ENCODE measurements around the gene APH1B. TPM values are rescaled to one million over a fixed set of nuclear protein-coding genes. Genes with fewer than 3 reads are reported as not detected.

Gene APH1B
- total RNA-seq, 1 experiment from 2014 or later, result 14.0 TPM

- H3K27ac ChIP-seq (ENCODE audit: low read length), result no peak overlapping the region
- intact Hi-C loops (cut with micrococcal nuclease; ENCODE audit: unreplicated experiment) (no loop called here), in situ Hi-C loops (cut with HindIII; ENCODE audit: low pct_unique_long_range_greater_than_20kb, low sequenced_read_pairs) (no loop called here)
- ATAC-seq, result no peak
- ChIA-PET POLR2A (no interaction called here), CTCF (no interaction called here)
- DNase-seq (ENCODE audit: low read depth, low spot score), result no peak
- BruUV-seq (replicated peaks), result no TSS peak
- H3K27me3 ChIP-seq (ENCODE audit: control insufficient read depth, insufficient read depth, low read length), result peaks cover 4% of the 10 kb centered on the region; the same call in 1 of the 2 replicates
- TF ChIP-seq SIN3A (IDR thresholded peaks at IDR 0.05; ENCODE audit: borderline replicate concordance, insufficient read depth, low read depth, low read length) (no peak), TCF7L2 (IDR thresholded peaks at IDR 0.05; ENCODE audit: low read depth, low read length) (no peak)
- no peaks in the 10 kb centered on the region for H3K36me3 ChIP-seq (ENCODE audit: control insufficient read depth, insufficient read depth, low read length)
- no peak overlapping the region for H3K4me3 ChIP-seq (ENCODE audit: low read depth in 2 of 2, low read length in 2 of 2)
- H3K9me3 ChIP-seq (ENCODE audit: control insufficient read depth, insufficient read depth, low read depth, low read length), result no peaks in the 10 kb centered on the region
- H3K4me1 ChIP-seq (ENCODE audit: control insufficient read depth, insufficient read depth, low read length), result no peaks in the 10 kb centered on the region
These were observed 69.9 kb downstream of the APH1B start for GRCh38 chr15:63347074-63347857.

- intact Hi-C loops (cut with micrococcal nuclease; ENCODE audit: unreplicated experiment), result no loop called here
- H3K36me3 ChIP-seq (ENCODE audit: control insufficient read depth, insufficient read depth, low read length), result no peaks in the 10 kb centered on the region
- POLR2A ChIA-PET, result no interaction called here
- no peaks in the 10 kb centered on the region for H3K9me3 ChIP-seq (ENCODE audit: control insufficient read depth, insufficient read depth, low read depth, low read length)
- DNase-seq (ENCODE audit: low read depth, low spot score), result no peak
- no peak for ATAC-seq
- no peak overlapping the region for H3K27ac ChIP-seq (ENCODE audit: low read length)
- no peak for TF ChIP-seq POLR2AphosphoS5 (IDR thresholded peaks at IDR 0.05; ENCODE audit: low read depth, low read length)
- no peak for TF ChIP-seq REST (IDR thresholded peaks at IDR 0.05; ENCODE audit: insufficient read depth in 1 of 2, low read depth in 2 of 2, low read length in 1 of 2)
- TF ChIP-seq TCF7L2 (IDR thresholded peaks at IDR 0.05; ENCODE audit: low read depth, low read length), result no peak
- TF ChIP-seq CTCF (IDR thresholded peaks at IDR 0.05), result no peak
- no peak for TF ChIP-seq SIN3A (IDR thresholded peaks at IDR 0.05; ENCODE audit: borderline replicate concordance, insufficient read depth, low read depth, low read length)
- peaks cover 4% of the 10 kb centered on the region; the same call in 1 of the 2 replicates for H3K27me3 ChIP-seq (ENCODE audit: control insufficient read depth, insufficient read depth, low read length)
- in situ Hi-C loops (cut with HindIII; ENCODE audit: low pct_unique_long_range_greater_than_20kb, low sequenced_read_pairs), result no loop called here
- no TSS peak for BruUV-seq (replicated peaks)
- CTCF ChIA-PET, result no interaction called here
- no peak overlapping the region for H3K4me3 ChIP-seq (ENCODE audit: low read depth in 2 of 2, low read length in 2 of 2)
- H3K4me1 ChIP-seq (ENCODE audit: control insufficient read depth, insufficient read depth, low read length), result no peaks in the 10 kb centered on the region
These were observed 71.0 kb downstream of the APH1B start for GRCh38 chr15:63348392-63348791.

GRCh38 chr15:63349156-63349555 lies 71.8 kb downstream of the APH1B start:
- H3K27ac ChIP-seq (ENCODE audit: low read length), result no peak overlapping the region
- no TSS peak for BruUV-seq (replicated peaks)
- POLR2A ChIA-PET, result no interaction called here
- no peaks in the 10 kb centered on the region for H3K9me3 ChIP-seq (ENCODE audit: control insufficient read depth, insufficient read depth, low read depth, low read length)
- in situ Hi-C loops (cut with HindIII; ENCODE audit: low pct_unique_long_range_greater_than_20kb, low sequenced_read_pairs) (no loop called here), intact Hi-C loops (cut with micrococcal nuclease; ENCODE audit: unreplicated experiment) (no loop called here)
- no peak overlapping the region for H3K4me3 ChIP-seq (ENCODE audit: low read depth in 2 of 2, low read length in 2 of 2)
- TF ChIP-seq POLR2AphosphoS5 (IDR thresholded peaks at IDR 0.05; ENCODE audit: low read depth, low read length) (no peak), CTCF (IDR thresholded peaks at IDR 0.05) (no peak), SIN3A (IDR thresholded peaks at IDR 0.05; ENCODE audit: borderline replicate concordance, insufficient read depth, low read depth, low read length) (no peak), REST (IDR thresholded peaks at IDR 0.05; ENCODE audit: insufficient read depth in 1 of 2, low read depth in 2 of 2, low read length in 1 of 2) (no peak), TCF7L2 (IDR thresholded peaks at IDR 0.05; ENCODE audit: low read depth, low read length) (no peak)
- CTCF ChIA-PET, result no interaction called here
- peaks cover 3% of the 10 kb centered on the region; the same call in 1 of the 2 replicates for H3K27me3 ChIP-seq (ENCODE audit: control insufficient read depth, insufficient read depth, low read length)
- H3K4me1 ChIP-seq (ENCODE audit: control insufficient read depth, insufficient read depth, low read length), result no peaks in the 10 kb centered on the region
- DNase-seq (ENCODE audit: low read depth, low spot score), result no peak
- no peaks in the 10 kb centered on the region for H3K36me3 ChIP-seq (ENCODE audit: control insufficient read depth, insufficient read depth, low read length)
- no peak for ATAC-seq

All from Panc1 (cell line).